Hepatocyte (in vitro differentiated cells): ENCODE results near the gene PSD2. TPM values are rescaled to one million over a fixed set of nuclear protein-coding genes. Genes with fewer than 3 reads are reported as not detected.

ENCODE experiments used
- DNase-seq: peaks from one replicate; pipeline ENCODE4 v3.0.0-alpha.2; 2016; ENCODE audit warnings: low spot score
- H2AFZ ChIP-seq: fragments of 200-600 bp; sonication (generic); 2 replicates; pipeline ENCODE4 v1.6.0; 2016; ENCODE audit warnings: antibody characterized with exemption, mild to moderate bottlenecking
- H3K27ac ChIP-seq: fragments of 200-600 bp; sonication (generic); 2 replicates; pipeline ENCODE4 v1.5.1; 2016; ENCODE audit warnings: mild to moderate bottlenecking
- H3K27me3 ChIP-seq: fragments of 200-600 bp; sonication (generic); 2 replicates; pipeline ENCODE4 v1.6.1; 2016
- H3K36me3 ChIP-seq: fragments of 200-600 bp; sonication (generic); replicated peaks from 2 replicates; pipeline ENCODE4 v1.5.1; 2016; ENCODE audit warnings: low read depth; ENCODE audit not compliant: insufficient read depth
- H3K4me1 ChIP-seq: fragments of 200-600 bp; sonication (generic); 2 replicates; pipeline ENCODE4 v1.5.1; 2016; ENCODE audit warnings: mild to moderate bottlenecking, moderate library complexity; ENCODE audit not compliant: insufficient read depth
- H3K4me2 ChIP-seq: fragments of 200-600 bp; sonication (generic); 2 replicates; pipeline ENCODE4 v1.6.0; 2016
- H3K4me3 ChIP-seq: fragments of 200-600 bp; sonication (generic); 2 replicates; pipeline ENCODE4 v1.5.1; 2016; ENCODE audit warnings: mild to moderate bottlenecking
- H3K79me2 ChIP-seq: fragments of 200-600 bp; sonication (generic); 2 replicates; pipeline ENCODE4 v1.6.0; 2017; ENCODE audit warnings: mild to moderate bottlenecking
- H3K9me2 ChIP-seq: fragments of 200-600 bp; sonication (generic); replicated peaks from 2 replicates; pipeline ENCODE4 v1.6.0; 2017; ENCODE audit warnings: mild to moderate bottlenecking; ENCODE audit not compliant: insufficient read depth
- H3K9me3 ChIP-seq: fragments of 200-600 bp; sonication (generic); 2 replicates; pipeline ENCODE4 v1.5.1; 2016; ENCODE audit warnings: low read depth, mild to moderate bottlenecking
- H4K20me1 ChIP-seq: fragments of 200-600 bp; sonication (generic); 2 replicates; pipeline ENCODE4 v1.6.0; 2016; ENCODE audit warnings: mild to moderate bottlenecking; ENCODE audit not compliant: insufficient read depth, poor library complexity, severe bottlenecking
- CTCF ChIP-seq: fragments of 200-600 bp; sonication (generic); IDR thresholded peaks from 2 replicates; pipeline ENCODE4 v1.5.1; 2016; ENCODE audit warnings: antibody characterized with exemption, mild to moderate bottlenecking; ENCODE audit not compliant: poor library complexity
- EZH2 ChIP-seq: fragments of 200-600 bp; sonication (generic); IDR thresholded peaks from 2 replicates; pipeline ENCODE4 v1.6.1; 2016; ENCODE audit warnings: antibody characterized with exemption, mild to moderate bottlenecking, borderline replicate concordance
- EZH2phosphoT487 ChIP-seq: fragments of 200-600 bp; sonication (generic); IDR thresholded peaks from one replicate; pipeline ENCODE4 v1.6.1; 2018; ENCODE audit warnings: antibody characterized with exemption, mild to moderate bottlenecking, low read depth, moderate library complexity; ENCODE audit not compliant: unreplicated experiment, severe bottlenecking
- WGBS: methylation state at CpG from one replicate; pipeline ENCODE4 v1.1.6; 2016; ENCODE audit warnings: low lambda C conversion rate; ENCODE audit errors: missing lambda C conversion rate; 5-methylcytosine and 5-hydroxymethylcytosine counted together
- polyA plus RNA-seq: library from polyadenylated mRNA; unstranded; fragments of >200 nt; fragmentation: Nextera tagmentation; extraction: Ambion mirVana; gene quantifications from 2 replicates; pipeline ENCODE4 v1.2.1, GENCODE V29; 2016
- total RNA-seq: library from RNA; depleted of rRNA; stranded (reverse); fragments of >200 nt; gene quantifications from 2 replicates; pipeline ENCODE4 v1.2.3, GENCODE V29; 2014

PSD2 gene
- total and polyA plus RNA-seq, 2 experiments from 2014 or later = not detected

GRCh38 chr5:139806111-139806510 lies 10.5 kb downstream of the PSD2 start:
- no peak overlapping the region for H3K27ac ChIP-seq
- no peaks in the 10 kb centered on the region for H3K9me2 ChIP-seq
- TF ChIP-seq EZH2 (no peak), EZH2phosphoT487 (no peak)
- H3K27me3 ChIP-seq = peaks cover 29% of the 10 kb centered on the region
- H3K9me3 ChIP-seq = no peaks in the 10 kb centered on the region
- no peaks in the 10 kb centered on the region for H4K20me1 ChIP-seq
- no peaks in the 10 kb centered on the region for H3K79me2 ChIP-seq
- H3K4me1 ChIP-seq = no peaks in the 10 kb centered on the region
- WGBS = 91% methylated on average over 4 of the region's 4 CpGs
- no peak overlapping the region for H3K4me2 ChIP-seq
- H3K4me3 ChIP-seq = no peak overlapping the region
- no peak overlapping the region for H2AFZ ChIP-seq
- no peak for DNase-seq
- H3K36me3 ChIP-seq = no peaks in the 10 kb centered on the region

- H4K20me1 ChIP-seq = no peaks in the 10 kb centered on the region
- 75% methylated on average over 8 of the region's 8 CpGs for WGBS
- H3K9me2 ChIP-seq = no peaks in the 10 kb centered on the region
- no peak for DNase-seq
- H3K9me3 ChIP-seq = no peaks in the 10 kb centered on the region
- H3K4me2 ChIP-seq = no peak overlapping the region
- H3K27ac ChIP-seq = no peak overlapping the region
- H3K4me1 ChIP-seq = no peaks in the 10 kb centered on the region
- peaks cover 20% of the 10 kb centered on the region for H3K27me3 ChIP-seq
- no peaks in the 10 kb centered on the region for H3K36me3 ChIP-seq
- no peak overlapping the region for H3K4me3 ChIP-seq
- H2AFZ ChIP-seq = no peak overlapping the region
- no peaks in the 10 kb centered on the region for H3K79me2 ChIP-seq
- TF ChIP-seq EZH2phosphoT487 (no peak), CTCF (no peak), EZH2 (no peak)
These were observed 11.4 kb downstream of the PSD2 start for GRCh38 chr5:139806726-139807646.

GRCh38 chr5:139807647-139808030 lies 12.0 kb downstream of the PSD2 start:
- Histone ChIP-seq H4K20me1 (no peaks in the 10 kb centered on the region), H3K4me2 (no peak overlapping the region), H3K9me2 (no peaks in the 10 kb centered on the region), H3K79me2 (no peaks in the 10 kb centered on the region), H3K27ac (no peak overlapping the region), H3K27me3 (peaks cover 13% of the 10 kb centered on the region), H3K4me3 (no peak overlapping the region), H3K36me3 (no peaks in the 10 kb centered on the region), H3K9me3 (no peaks in the 10 kb centered on the region), H3K4me1 (no peaks in the 10 kb centered on the region), H2AFZ (no peak overlapping the region)
- DNase-seq = no peak
- 76% methylated on average over 6 of the region's 6 CpGs for WGBS
- TF ChIP-seq EZH2phosphoT487 = no peak
- TF ChIP-seq EZH2 = no peak
- TF ChIP-seq CTCF = no peak

GRCh38 chr5:139808481-139809330 lies 13.1 kb downstream of the PSD2 start:
- Histone ChIP-seq H3K27ac (no peak overlapping the region), H3K9me2 (no peaks in the 10 kb centered on the region), H3K27me3 (peaks cover 3% of the 10 kb centered on the region), H3K79me2 (no peaks in the 10 kb centered on the region), H3K4me1 (no peaks in the 10 kb centered on the region), H3K36me3 (no peaks in the 10 kb centered on the region), H3K9me3 (no peaks in the 10 kb centered on the region), H4K20me1 (no peaks in the 10 kb centered on the region), H3K4me2 (no peak overlapping the region), H3K4me3 (no peak overlapping the region), H2AFZ (no peak overlapping the region)
- DNase-seq = peak; percentile 67
- TF ChIP-seq EZH2 = no peak
- TF ChIP-seq EZH2phosphoT487 = no peak
- TF ChIP-seq CTCF = no peak
- 43% methylated on average over 18 of the region's 19 CpGs for WGBS
